Subcutaneous adipose tissue (tissue), 4 donors: ENCODE results near the gene CHRNA4. TPM values are rescaled to one million over a fixed set of nuclear protein-coding genes. Genes with fewer than 3 reads are reported as not detected.

Experiments used
- CTCF ChIP-seq: fragments of 450-650 bp; IDR thresholded peaks from one replicate; pipeline ENCODE4 v1.5.1; 2016; ENCODE audit warnings: low read depth, mild to moderate bottlenecking, control low read depth, antibody characterized with exemption, moderate library complexity
- total RNA-seq, 4 donors: library from RNA; depleted of rRNA; stranded (reverse); fragments of >200 nt; gene quantifications; one replicate each; pipeline ENCODE4 v1.1.0, GENCODE V29; 2016

CHRNA4 gene
- total RNA-seq, 4 donors from 2014 or later = not detected

GRCh38 chr20:63351811-63352591, 9.1 kb downstream of the CHRNA4 start:
- no peak for TF ChIP-seq CTCF

GRCh38 chr20:63351326-63351700, 9.8 kb downstream of the CHRNA4 start:
- TF ChIP-seq CTCF = no peak

GRCh38 chr20:63350597-63351325, 10.4 kb downstream of the CHRNA4 start:
- TF ChIP-seq CTCF = no peak

GRCh38 chr20:63350196-63350595, 11.0 kb downstream of the CHRNA4 start:
- TF ChIP-seq CTCF = no peak

- no peak for TF ChIP-seq CTCF
Measured at GRCh38 chr20:63349516-63349895, 11.6 kb downstream of the CHRNA4 start.

GRCh38 chr20:63348828-63349515, 12.2 kb downstream of the CHRNA4 start:
- no peak for TF ChIP-seq CTCF
